ENCODE data around the gene EPDR1.
"Not testable (repeated sequence)": the region's sequence is repeated elsewhere in the genome, so short reads cannot be mapped to it uniquely, and the experiment has no call there.

Gene EPDR1

DNA sequence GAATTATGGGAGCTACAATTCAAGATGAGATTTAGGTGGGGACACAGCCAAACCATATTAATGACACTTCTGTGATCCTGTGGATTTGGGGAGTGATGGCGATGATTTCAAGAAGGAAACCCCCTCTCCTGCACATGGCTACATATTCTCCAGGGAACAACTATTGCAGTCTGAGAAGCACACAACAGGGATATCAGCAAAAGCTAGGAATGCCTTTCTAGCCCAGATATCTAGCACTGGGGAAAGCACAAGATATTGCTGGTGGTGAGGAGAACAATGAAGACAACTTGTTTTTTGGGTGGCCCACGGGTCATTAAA lies 24.3 kb downstream of the EPDR1 start:
- H3K27ac ChIP-seq = no peak overlapping the region
- no peak for TF ChIP-seq ZFX (IDR thresholded peaks at IDR 0.05; ENCODE audit: borderline replicate concordance)
- TF ChIP-seq, protein P1, sequence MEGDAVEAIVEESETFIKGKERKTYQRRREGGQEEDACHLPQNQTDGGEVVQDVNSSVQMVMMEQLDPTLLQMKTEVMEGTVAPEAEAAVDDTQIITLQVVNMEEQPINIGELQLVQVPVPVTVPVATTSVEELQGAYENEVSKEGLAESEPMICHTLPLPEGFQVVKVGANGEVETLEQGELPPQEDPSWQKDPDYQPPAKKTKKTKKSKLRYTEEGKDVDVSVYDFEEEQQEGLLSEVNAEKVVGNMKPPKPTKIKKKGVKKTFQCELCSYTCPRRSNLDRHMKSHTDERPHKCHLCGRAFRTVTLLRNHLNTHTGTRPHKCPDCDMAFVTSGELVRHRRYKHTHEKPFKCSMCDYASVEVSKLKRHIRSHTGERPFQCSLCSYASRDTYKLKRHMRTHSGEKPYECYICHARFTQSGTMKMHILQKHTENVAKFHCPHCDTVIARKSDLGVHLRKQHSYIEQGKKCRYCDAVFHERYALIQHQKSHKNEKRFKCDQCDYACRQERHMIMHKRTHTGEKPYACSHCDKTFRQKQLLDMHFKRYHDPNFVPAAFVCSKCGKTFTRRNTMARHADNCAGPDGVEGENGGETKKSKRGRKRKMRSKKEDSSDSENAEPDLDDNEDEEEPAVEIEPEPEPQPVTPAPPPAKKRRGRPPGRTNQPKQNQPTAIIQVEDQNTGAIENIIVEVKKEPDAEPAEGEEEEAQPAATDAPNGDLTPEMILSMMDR (IDR thresholded peaks at IDR 0.05) = no peak

DNA sequence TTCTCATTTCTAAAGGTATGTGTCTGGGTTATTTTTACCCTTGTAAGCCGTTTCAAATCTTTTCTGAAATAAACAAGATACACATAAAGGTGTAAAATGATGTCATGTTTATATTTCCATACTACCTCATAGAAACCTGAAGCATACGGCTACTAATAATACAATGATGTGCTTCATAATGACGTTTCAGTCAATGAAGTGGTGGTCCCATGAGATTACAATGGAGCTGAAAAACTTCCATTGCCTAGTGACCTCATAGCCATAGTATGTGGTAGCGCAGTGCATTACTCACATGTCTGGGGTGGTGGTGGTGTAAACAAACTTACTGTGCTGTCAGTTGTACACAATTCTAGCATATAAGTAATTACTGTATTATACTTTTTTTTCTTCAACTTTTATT lies 24.9 kb downstream of the EPDR1 start:
- TF ChIP-seq, protein P1 (IDR thresholded peaks at IDR 0.05) = no peak
- TF ChIP-seq ZFX (IDR thresholded peaks at IDR 0.05; ENCODE audit: borderline replicate concordance) = no peak
- H3K27ac ChIP-seq = no peak overlapping the region

DNA sequence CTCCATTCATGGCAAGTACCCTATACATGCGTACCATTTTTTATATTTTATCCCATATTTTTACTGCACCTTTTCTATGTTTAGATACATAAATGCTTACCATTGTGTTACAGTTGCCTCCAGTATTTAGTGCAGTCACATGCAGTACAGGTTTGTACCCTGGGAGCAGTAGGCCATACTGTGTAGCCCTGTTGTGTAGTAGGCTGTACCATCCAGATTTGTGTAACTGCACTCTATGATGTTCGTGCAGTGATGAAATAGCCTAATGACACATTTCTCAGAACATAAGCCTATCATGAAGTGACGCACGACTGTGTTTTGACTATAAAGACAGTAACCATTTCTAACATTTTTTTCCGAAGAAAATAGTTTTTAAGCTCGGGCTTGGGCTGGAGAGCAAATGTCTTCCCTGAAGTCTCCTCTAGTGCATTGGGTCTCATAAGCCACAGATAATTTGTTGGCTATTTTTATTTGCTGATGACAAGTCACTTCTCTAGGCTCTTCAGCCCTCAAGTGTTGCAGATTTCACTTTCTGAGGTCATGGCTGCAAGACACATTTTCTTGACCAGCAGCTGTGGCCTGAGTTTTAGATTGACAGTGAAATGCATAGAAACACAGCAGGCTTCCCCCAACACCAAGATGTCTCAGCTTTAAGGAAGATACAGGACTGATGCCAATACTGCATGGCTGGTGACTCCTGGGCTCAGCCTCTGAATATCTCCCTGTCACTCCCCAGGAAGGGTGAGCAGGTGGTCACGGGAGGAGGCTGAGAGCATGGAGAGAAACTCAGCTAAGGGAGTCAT lies 26.9 kb downstream of the EPDR1 start:
- H3K27ac ChIP-seq = no peak overlapping the region
- no peak for TF ChIP-seq ZFX (IDR thresholded peaks at IDR 0.05; ENCODE audit: borderline replicate concordance)
- TF ChIP-seq, protein P1 (IDR thresholded peaks at IDR 0.05) = no peak

DNA sequence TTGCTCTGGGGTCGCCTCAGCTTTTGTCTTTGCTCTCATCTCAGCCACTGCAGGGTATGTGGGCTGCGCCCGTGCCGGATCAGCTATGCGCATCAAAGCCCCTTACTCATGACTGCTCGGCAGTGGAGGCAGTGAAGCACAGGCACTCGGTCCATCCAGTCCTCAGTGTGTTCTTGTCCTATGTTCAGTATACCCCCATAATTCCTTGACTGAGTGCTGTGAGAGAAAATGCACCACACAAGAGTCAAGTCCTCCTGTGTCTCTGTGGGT lies 27.4 kb downstream of the EPDR1 start:
- H3K27ac ChIP-seq = no peak overlapping the region
- TF ChIP-seq, protein P1 (IDR thresholded peaks at IDR 0.05) = no peak
- TF ChIP-seq ZFX (IDR thresholded peaks at IDR 0.05; ENCODE audit: borderline replicate concordance) = no peak

DNA sequence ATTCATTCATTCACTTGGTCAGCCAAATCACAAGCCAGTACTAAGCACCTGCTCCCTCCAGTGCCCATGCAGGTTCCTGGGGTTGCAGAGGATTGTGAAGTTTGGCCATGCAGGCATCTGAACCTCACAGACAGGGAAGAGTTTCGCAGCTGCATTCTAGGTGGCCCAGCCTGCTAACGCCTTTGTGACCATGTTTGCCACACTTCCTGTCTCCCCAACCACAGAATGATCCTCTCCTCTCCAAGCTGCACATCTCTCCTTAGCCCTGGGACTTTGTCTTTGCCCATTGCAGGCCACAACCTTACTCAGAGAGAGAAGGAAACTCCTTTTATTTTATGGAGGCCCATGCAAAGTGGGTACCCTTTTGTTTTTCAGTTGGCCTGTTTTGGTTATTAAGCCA lies 31.8 kb downstream of the EPDR1 start:
- H3K27ac ChIP-seq = no peak overlapping the region
- TF ChIP-seq ZFX (IDR thresholded peaks at IDR 0.05; ENCODE audit: borderline replicate concordance) = no peak
- TF ChIP-seq, protein P1 (IDR thresholded peaks at IDR 0.05) = no peak

DNA sequence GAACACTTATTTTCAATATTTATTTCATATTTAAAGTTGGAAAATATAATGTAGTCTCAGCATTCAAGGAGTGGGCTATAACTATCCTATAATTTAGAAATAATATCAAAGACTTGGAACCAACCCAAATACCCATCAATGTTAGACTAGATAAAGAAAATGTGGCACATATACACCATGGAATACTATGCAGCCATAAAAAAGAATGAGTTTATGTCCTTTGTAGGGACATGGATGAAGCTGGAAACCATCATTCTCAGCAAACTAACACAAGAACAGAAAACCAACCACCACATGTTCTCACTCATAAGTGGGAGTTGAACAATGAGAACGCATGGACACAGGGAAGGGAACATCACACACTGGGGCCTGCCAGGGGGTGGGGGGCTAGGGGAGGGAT lies 33.8 kb downstream of the EPDR1 start:
- not testable (repeated sequence) for H3K27ac ChIP-seq

DNA sequence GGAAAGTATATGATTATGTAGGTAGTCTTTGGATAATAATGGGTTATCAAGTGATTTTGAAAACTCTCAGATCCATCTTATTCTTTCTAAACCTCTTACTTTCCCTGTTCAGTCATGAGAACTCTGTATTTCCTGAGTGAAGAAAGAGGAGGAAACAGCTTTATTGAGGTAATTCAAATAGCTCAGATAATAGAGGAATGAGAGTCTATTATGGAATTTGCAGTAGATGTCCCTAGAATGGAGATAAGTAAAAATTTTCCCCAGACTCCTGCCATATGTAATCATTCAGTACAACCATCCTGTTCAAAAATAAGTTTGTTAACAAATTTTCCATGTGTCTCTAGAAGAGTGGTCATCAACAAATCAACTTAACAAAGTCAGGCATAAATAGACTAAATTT lies 36.4 kb downstream of the EPDR1 start:
- no peak for TF ChIP-seq ZFX (IDR thresholded peaks at IDR 0.05; ENCODE audit: borderline replicate concordance)
- TF ChIP-seq, protein P1 (IDR thresholded peaks at IDR 0.05) = no peak
- H3K27ac ChIP-seq = no peak overlapping the region

Data from 22Rv1 (cell line).